Measurements from ENCODE around the gene HNRNPC.
"Not testable (repeated sequence)": the region's sequence is repeated elsewhere in the genome, so short reads cannot be mapped to it uniquely, and the experiment has no call there.

The HNRNPC gene

GRCh38 chr14:21269252-21270046, at the start of gene HNRNPC:
Gene HNRNPC, minus strand, starts transcription at chr14:21269442. Its CDS starts 35,249 bp downstream, at chr14:21234193.
- DNase-seq = peak; percentile 100

- no peak for DNase-seq
Observed at GRCh38 chr14:21317398-21317797, 48.2 kb upstream of the HNRNPC start.

- no peak for DNase-seq
Observed at GRCh38 chr14:21313512-21313911, 44.3 kb upstream of the HNRNPC start.

- DNase-seq = no peak
Observed at GRCh38 chr14:21311614-21312013, 42.4 kb upstream of the HNRNPC start.

GRCh38 chr14:21309956-21310355, 40.7 kb upstream of the HNRNPC start:
- DNase-seq = no peak

GRCh38 chr14:21309238-21309636, 40.0 kb upstream of the HNRNPC start:
- DNase-seq = no peak

- peak; percentile 59 for DNase-seq
Observed at GRCh38 chr14:21308479-21309237, 39.4 kb upstream of the HNRNPC start.

- no peak for DNase-seq
Observed at GRCh38 chr14:21308132-21308478, 38.9 kb upstream of the HNRNPC start.

GRCh38 chr14:21307637-21308036, 38.4 kb upstream of the HNRNPC start:
- DNase-seq = no peak

- DNase-seq = not testable (repeated sequence)
Observed at GRCh38 chr14:21302836-21303140, 33.5 kb upstream of the HNRNPC start.

- DNase-seq = no peak
Observed at GRCh38 chr14:21302013-21302835, 33.0 kb upstream of the HNRNPC start.

- no peak for DNase-seq
Observed at GRCh38 chr14:21300892-21301291, 31.6 kb upstream of the HNRNPC start.

- DNase-seq = no peak
Observed at GRCh38 chr14:21299562-21300130, 30.4 kb upstream of the HNRNPC start.

GRCh38 chr14:21298358-21298757, 29.1 kb upstream of the HNRNPC start:
- DNase-seq = no peak

GRCh38 chr14:21294026-21294425, 24.8 kb upstream of the HNRNPC start:
- DNase-seq = not testable (repeated sequence)

- DNase-seq = no peak
Observed at GRCh38 chr14:21287168-21287567, 17.9 kb upstream of the HNRNPC start.

GRCh38 chr14:21286516-21286915, 17.3 kb upstream of the HNRNPC start:
- DNase-seq = not testable (repeated sequence)

- not testable (repeated sequence) for DNase-seq
Observed at GRCh38 chr14:21281917-21282316, 12.7 kb upstream of the HNRNPC start.

- no peak for DNase-seq
Observed at GRCh38 chr14:21279783-21280182, 10.5 kb upstream of the HNRNPC start, which contains the start of gene RPGRIP1. Gene RPGRIP1, plus strand, starts transcription at chr14:21280083. Its CDS starts 7,894 bp downstream, at chr14:21287977.

GRCh38 chr14:21278632-21279031, 9.4 kb upstream of the HNRNPC start:
- DNase-seq = no peak

- no peak for DNase-seq
Observed at GRCh38 chr14:21275261-21275858, 6.1 kb upstream of the HNRNPC start.

- not testable (repeated sequence) for DNase-seq
Observed at GRCh38 chr14:21272661-21273060, 3.4 kb upstream of the HNRNPC start.

Measured in EL (cell line).